SU-DHL-6 (cell line): ENCODE results near the gene PPM1L.

Source experiments
- H2AFZ ChIP-seq: fragments of 200-600 bp; sonication (generic); 2 replicates; pipeline ENCODE4 v1.6.1; 2014; ENCODE audit warnings: low read depth, mild to moderate bottlenecking, moderate library complexity, mixed read lengths, antibody characterized with exemption, low read length; ENCODE audit not compliant: severe bottlenecking
- H3F3A ChIP-seq: fragments of 200-600 bp; shearing (Covaris generic); 2 replicates; pipeline ENCODE4 v1.6.0; 2016; ENCODE audit warnings: antibody characterized with exemption, mild to moderate bottlenecking; ENCODE audit not compliant: insufficient read depth
- H3K27ac ChIP-seq: fragments of 200-600 bp; sonication (generic); 2 replicates; pipeline ENCODE4 v1.5.1; 2016; ENCODE audit warnings: low read depth, mild to moderate bottlenecking, low read length, moderate library complexity, mixed read lengths
- H3K27me3 ChIP-seq: fragments of 200-600 bp; sonication (generic), shearing (Covaris generic); 2 replicates; pipeline ENCODE4 v1.6.0; 2014; ENCODE audit warnings: mild to moderate bottlenecking, low read length
- H3K36me3 ChIP-seq: fragments of 200-600 bp; sonication (generic); 2 replicates; pipeline ENCODE4 v1.6.1; 2014; ENCODE audit warnings: mild to moderate bottlenecking, low read length, mixed read lengths
- H3K4me2 ChIP-seq: fragments of 300-600, 200-600 bp; shearing (Covaris generic), sonication (generic); 2 replicates; pipeline ENCODE4 v1.6.0; 2014; ENCODE audit warnings: low read length, low read depth, mild to moderate bottlenecking; ENCODE audit not compliant: poor library complexity, severe bottlenecking
- H3K4me3 ChIP-seq: fragments of 200-600 bp; sonication (generic); 2 replicates; pipeline ENCODE4 v1.5.1; 2014; ENCODE audit warnings: antibody characterized with exemption, low read length, mild to moderate bottlenecking, mixed read lengths; ENCODE audit not compliant: insufficient read depth, poor library complexity, severe bottlenecking
- H3K79me2 ChIP-seq: fragments of 200-600 bp; sonication (generic); 2 replicates; pipeline ENCODE4 v1.6.1; 2014; ENCODE audit warnings: mild to moderate bottlenecking, low read length, moderate library complexity; ENCODE audit not compliant: insufficient read depth
- H3K9ac ChIP-seq: fragments of 200-600 bp; sonication (generic); 2 replicates; pipeline ENCODE4 v1.7.0; 2014; ENCODE audit warnings: mild to moderate bottlenecking, low read length
- H3K9me2 ChIP-seq: fragments of 200-600 bp; sonication (generic); replicated peaks from 2 replicates; pipeline ENCODE4 v1.6.1; 2014; ENCODE audit warnings: low read length; ENCODE audit not compliant: insufficient read depth
- H3K9me3 ChIP-seq: fragments of 200-600 bp; sonication (generic); 2 replicates; pipeline ENCODE4 v1.6.1; 2014; ENCODE audit warnings: low read length, mixed read lengths; ENCODE audit not compliant: insufficient read depth
- H4K20me1 ChIP-seq: fragments of 200-600 bp; sonication (generic); 2 replicates; pipeline ENCODE4 v1.6.1; 2014; ENCODE audit warnings: low read depth, mild to moderate bottlenecking, antibody characterized with exemption, low read length, moderate library complexity, mixed read lengths
- CTCF ChIP-seq: fragments of 200-600 bp; sonication (generic); IDR thresholded peaks from one replicate; pipeline ENCODE4 v1.5.1; 2017; ENCODE audit warnings: antibody characterized with exemption, mild to moderate bottlenecking, low read length, moderate library complexity; ENCODE audit not compliant: insufficient read depth, poor library complexity, severe bottlenecking
- EZH2phosphoT487 ChIP-seq: fragments of 200-600 bp; sonication (generic), shearing (Covaris generic); conservative IDR thresholded peaks from 2 replicates; pipeline ENCODE4 v1.6.1; 2018; ENCODE audit warnings: mild to moderate bottlenecking, antibody characterized with exemption, low read length, moderate library complexity, mixed read lengths

The PPM1L gene

GRCh38 chr3:160719710-160720109 lies 36.3 kb upstream of the PPM1L start:
- no peak overlapping the region for H3K4me2 ChIP-seq
- no peaks in the 10 kb centered on the region for H3K79me2 ChIP-seq
- no peak overlapping the region for H2AFZ ChIP-seq
- H3K27ac ChIP-seq: no peak overlapping the region
- TF ChIP-seq EZH2phosphoT487: no peak
- no peak overlapping the region for H3K9ac ChIP-seq
- H3K4me3 ChIP-seq: no peak overlapping the region
- no peaks in the 10 kb centered on the region for H3K9me2 ChIP-seq
- no peaks in the 10 kb centered on the region for H3F3A ChIP-seq
- no peaks in the 10 kb centered on the region for H3K27me3 ChIP-seq
- no peaks in the 10 kb centered on the region for H3K9me3 ChIP-seq
- H4K20me1 ChIP-seq: no peaks in the 10 kb centered on the region
- H3K36me3 ChIP-seq: no peaks in the 10 kb centered on the region

DNA sequence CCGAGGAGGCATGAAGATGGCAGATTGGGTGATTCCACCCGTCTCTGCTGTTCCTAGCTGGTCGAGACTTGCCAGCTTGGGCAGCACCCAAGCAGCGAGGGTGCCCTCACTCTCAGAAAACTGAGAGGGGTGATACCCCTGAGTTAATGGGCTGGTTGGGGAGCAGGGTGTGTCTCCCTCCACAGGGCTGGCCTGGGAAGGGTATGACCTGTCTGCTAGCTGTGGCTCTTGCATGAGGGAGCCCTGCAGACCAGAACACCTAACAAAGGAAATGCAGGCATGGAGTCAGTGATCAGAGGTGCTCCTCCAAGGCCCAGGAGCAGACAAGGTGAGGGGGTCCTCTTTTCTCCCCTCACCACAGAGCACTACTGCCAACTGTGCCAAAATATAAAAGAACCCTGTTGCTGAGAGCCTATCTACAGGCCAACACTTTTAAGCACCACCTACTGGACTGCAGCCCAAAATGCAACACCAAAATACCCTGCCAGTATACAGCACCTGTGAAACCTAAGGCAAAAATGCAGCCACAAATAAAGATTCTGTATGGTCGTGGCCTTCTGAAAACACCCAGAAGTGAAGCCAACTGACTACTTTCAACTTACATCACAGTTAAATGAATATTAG lies 35.8 kb upstream of the PPM1L start:
- Histone ChIP-seq H2AFZ (no peak overlapping the region), H3K9me2 (no peaks in the 10 kb centered on the region), H3K36me3 (no peaks in the 10 kb centered on the region), H3K9me3 (no peaks in the 10 kb centered on the region), H3K27me3 (no peaks in the 10 kb centered on the region), H3K4me2 (no peak overlapping the region), H3K9ac (no peak overlapping the region), H3K4me3 (no peak overlapping the region), H3K27ac (no peak overlapping the region), H3K79me2 (no peaks in the 10 kb centered on the region), H4K20me1 (no peaks in the 10 kb centered on the region), H3F3A (no peaks in the 10 kb centered on the region)
- TF ChIP-seq EZH2phosphoT487 (no peak), CTCF (no peak)

GRCh38 chr3:160722331-160722730 lies 33.7 kb upstream of the PPM1L start:
- Histone ChIP-seq H3K79me2 (no peaks in the 10 kb centered on the region), H3K27ac (no peak overlapping the region), H3F3A (no peaks in the 10 kb centered on the region), H3K27me3 (no peaks in the 10 kb centered on the region), H3K4me3 (no peak overlapping the region), H3K4me2 (no peak overlapping the region), H3K9ac (no peak overlapping the region), H3K9me2 (no peaks in the 10 kb centered on the region), H3K36me3 (no peaks in the 10 kb centered on the region), H2AFZ (no peak overlapping the region), H3K9me3 (no peaks in the 10 kb centered on the region), H4K20me1 (no peaks in the 10 kb centered on the region)
- TF ChIP-seq CTCF (no peak), EZH2phosphoT487 (no peak)

- Histone ChIP-seq H3K27ac (no peak overlapping the region), H3K9ac (no peak overlapping the region), H3F3A (no peaks in the 10 kb centered on the region), H3K79me2 (no peaks in the 10 kb centered on the region), H2AFZ (no peak overlapping the region), H4K20me1 (no peaks in the 10 kb centered on the region), H3K36me3 (no peaks in the 10 kb centered on the region), H3K9me3 (no peaks in the 10 kb centered on the region), H3K4me3 (no peak overlapping the region), H3K27me3 (no peaks in the 10 kb centered on the region), H3K4me2 (no peak overlapping the region), H3K9me2 (no peaks in the 10 kb centered on the region)
- TF ChIP-seq EZH2phosphoT487: no peak
- TF ChIP-seq CTCF: no peak
Measured at GRCh38 chr3:160725338-160725737, 30.7 kb upstream of the PPM1L start.
